Peyer's patch (tissue), 4 donors: ENCODE data around the gene RGL3. TPM values are rescaled to one million over a fixed set of nuclear protein-coding genes. Genes with fewer than 3 reads are reported as not detected.
"Not testable (repeated sequence)": the region's sequence is repeated elsewhere in the genome, so short reads cannot be mapped to it uniquely, and the experiment has no call there.

Experiments
- DNase-seq, 3 donors: peaks; one replicate each; pipeline ENCODE4 v3.0.0-alpha.2; 2017 to 2019
- H3K27ac ChIP-seq, 4 donors: fragments of 200-600 bp; sonication (generic); one replicate each; pipeline ENCODE4 v1.5.1; 2016 to 2019
- H3K27me3 ChIP-seq, 2 donors: fragments of 200-600 bp; sonication (generic); one replicate each; pipeline ENCODE4 v1.5.1; 2019
- H3K36me3 ChIP-seq, 3 donors: fragments of 200-600 bp; sonication (generic); one replicate each; pipeline ENCODE4 v1.5.1; 2016 to 2019
- H3K4me1 ChIP-seq, 4 donors: fragments of 200-600 bp; sonication (generic); one replicate each; pipeline ENCODE4 v1.5.1; 2016 to 2019
- H3K4me3 ChIP-seq, 4 donors: fragments of 200-600 bp; sonication (generic); 1 replicate in 3 of 4; 2 replicates in 1 of 4; pipeline ENCODE4 v1.5.1; 2016 to 2019; ENCODE audit warnings: mild to moderate bottlenecking in 1 of 4
- H3K9me3 ChIP-seq, 4 donors: fragments of 200-600 bp; sonication (generic); one replicate each; pipeline ENCODE4 v1.5.1; 2016 to 2019; ENCODE audit warnings: mild to moderate bottlenecking in 1 of 4
- POLR2A ChIP-seq, 2 donors: fragments of 450-650 bp; IDR thresholded peaks; one replicate each; pipeline ENCODE4 v1.5.1; 2017; ENCODE audit warnings: antibody characterized with exemption in 2 of 2, mild to moderate bottlenecking in 2 of 2, moderate library complexity in 2 of 2
- total RNA-seq, 4 donors: library from RNA; depleted of rRNA; stranded (reverse); fragments of >200 nt; gene quantifications; one replicate each; pipeline ENCODE4 v1.1.0, GENCODE V29; 2016
- TF ChIP-seq, protein P1 (sequence below), 6 experiments: fragments of 450-650 bp in 4 of 6; fragments of 200-600 bp in 2 of 6; sonication (generic) in 1 of 6; IDR thresholded peaks; one replicate each; pipeline ENCODE4 v1.5.1; 2017 to 2019; ENCODE audit warnings: antibody characterized with exemption in 6 of 6, mild to moderate bottlenecking in 3 of 6, moderate library complexity in 1 of 6

Gene RGL3
- total RNA-seq, 4 donors from 2014 or later: 2.5 to 51.2 (median 6.3) TPM

DNA sequence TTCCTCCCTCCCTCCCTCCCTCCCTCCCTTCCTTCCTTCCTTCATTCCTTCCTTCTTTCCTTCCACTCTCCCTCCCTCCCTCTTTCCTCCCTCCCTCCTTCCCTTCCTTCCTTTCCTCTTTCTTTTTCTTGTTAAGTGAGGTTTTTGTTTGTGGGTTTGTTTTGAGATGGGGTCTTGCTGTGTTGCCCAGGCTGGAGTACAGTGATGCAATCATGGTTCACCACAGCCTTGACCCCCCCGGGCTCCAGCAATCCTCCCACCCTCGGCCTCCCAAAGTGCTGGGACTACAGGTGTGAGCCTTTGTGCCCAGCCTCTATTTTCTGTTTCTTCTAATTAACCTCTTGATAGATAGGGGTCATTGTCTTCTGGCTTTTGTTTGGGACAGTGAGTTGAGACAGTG, 42.3 kb upstream of the RGL3 start:
- H3K27ac ChIP-seq: no peak overlapping the region
- H3K36me3 ChIP-seq: no peaks in the 10 kb centered on the region
- no peak overlapping the region for H3K4me3 ChIP-seq
- no peaks in the 10 kb centered on the region for H3K4me1 ChIP-seq
- H3K9me3 ChIP-seq: no peaks in the 10 kb centered on the region
- DNase-seq: no peak
- no peaks in the 10 kb centered on the region for H3K27me3 ChIP-seq
- no peak for TF ChIP-seq POLR2A (IDR thresholded peaks at IDR 0.05)
- TF ChIP-seq, protein P1, sequence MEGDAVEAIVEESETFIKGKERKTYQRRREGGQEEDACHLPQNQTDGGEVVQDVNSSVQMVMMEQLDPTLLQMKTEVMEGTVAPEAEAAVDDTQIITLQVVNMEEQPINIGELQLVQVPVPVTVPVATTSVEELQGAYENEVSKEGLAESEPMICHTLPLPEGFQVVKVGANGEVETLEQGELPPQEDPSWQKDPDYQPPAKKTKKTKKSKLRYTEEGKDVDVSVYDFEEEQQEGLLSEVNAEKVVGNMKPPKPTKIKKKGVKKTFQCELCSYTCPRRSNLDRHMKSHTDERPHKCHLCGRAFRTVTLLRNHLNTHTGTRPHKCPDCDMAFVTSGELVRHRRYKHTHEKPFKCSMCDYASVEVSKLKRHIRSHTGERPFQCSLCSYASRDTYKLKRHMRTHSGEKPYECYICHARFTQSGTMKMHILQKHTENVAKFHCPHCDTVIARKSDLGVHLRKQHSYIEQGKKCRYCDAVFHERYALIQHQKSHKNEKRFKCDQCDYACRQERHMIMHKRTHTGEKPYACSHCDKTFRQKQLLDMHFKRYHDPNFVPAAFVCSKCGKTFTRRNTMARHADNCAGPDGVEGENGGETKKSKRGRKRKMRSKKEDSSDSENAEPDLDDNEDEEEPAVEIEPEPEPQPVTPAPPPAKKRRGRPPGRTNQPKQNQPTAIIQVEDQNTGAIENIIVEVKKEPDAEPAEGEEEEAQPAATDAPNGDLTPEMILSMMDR (IDR thresholded peaks at IDR 0.05): no peak

GRCh38 chr19:11460207-11460606, 41.1 kb upstream of the RGL3 start:
- no peaks in the 10 kb centered on the region for H3K4me1 ChIP-seq
- H3K27ac ChIP-seq: no peak overlapping the region
- no peak overlapping the region for H3K4me3 ChIP-seq
- no peaks in the 10 kb centered on the region for H3K36me3 ChIP-seq
- H3K9me3 ChIP-seq: no peaks in the 10 kb centered on the region
- no peaks in the 10 kb centered on the region for H3K27me3 ChIP-seq
- no peak for DNase-seq
- TF ChIP-seq POLR2A (IDR thresholded peaks at IDR 0.05): no peak
- TF ChIP-seq, protein P1 (IDR thresholded peaks at IDR 0.05): peak in 1 of 6 experiments; percentile 15

DNA sequence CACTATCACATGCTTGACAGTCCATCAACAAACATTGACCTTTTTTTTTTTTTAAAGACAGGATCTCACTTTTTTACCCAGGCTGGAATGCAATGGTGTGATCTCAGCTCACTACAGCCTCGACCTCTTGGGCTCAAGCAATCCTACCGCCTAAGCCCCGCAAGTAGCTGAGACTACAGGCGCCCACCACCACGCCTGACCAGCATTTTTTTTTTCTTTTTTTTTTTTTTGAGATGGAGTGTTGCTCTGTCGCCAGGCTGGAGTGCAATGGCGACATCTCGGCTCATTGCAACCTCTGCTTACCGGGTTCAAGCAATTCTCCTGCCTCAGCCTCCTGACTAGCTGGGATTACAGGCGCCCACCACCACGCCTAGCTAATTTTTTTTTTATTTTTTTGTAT, 39.8 kb upstream of the RGL3 start:
- not testable (repeated sequence) for H3K4me1 ChIP-seq, H3K27ac ChIP-seq, H3K4me3 ChIP-seq, H3K9me3 ChIP-seq, DNase-seq, H3K36me3 ChIP-seq, H3K27me3 ChIP-seq

DNA sequence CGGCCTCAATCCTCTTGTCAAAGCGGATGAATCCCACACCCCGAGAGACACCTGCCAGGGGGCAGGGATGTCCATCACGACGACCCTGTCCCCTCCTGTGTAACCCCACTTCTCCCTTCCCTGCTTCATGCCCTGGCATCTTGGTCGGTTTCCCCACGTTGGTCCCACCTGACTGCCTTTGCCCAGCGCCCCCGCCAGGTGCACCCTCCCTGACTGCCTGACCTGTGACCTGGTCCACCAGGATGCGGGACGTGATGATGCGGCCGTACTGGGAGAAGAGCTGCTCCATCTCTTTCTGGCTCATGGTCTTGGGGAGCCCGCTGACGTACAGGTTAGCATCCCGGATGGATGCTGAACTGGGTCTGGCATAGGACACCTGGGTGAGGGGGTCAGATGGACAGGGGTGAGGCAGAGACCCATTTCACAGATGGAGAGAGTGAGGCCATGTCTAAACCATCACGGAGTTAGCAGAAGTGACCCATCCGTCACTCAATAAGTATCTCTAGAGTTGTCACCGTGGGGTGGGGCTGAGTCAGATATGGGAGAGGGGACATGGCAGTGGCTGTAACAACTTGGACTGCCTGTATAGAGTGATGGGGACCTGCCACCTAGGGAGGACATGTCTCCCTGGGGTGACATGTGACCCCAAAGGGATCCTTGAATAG, 39.3 kb upstream of the RGL3 start:
- no peak for TF ChIP-seq POLR2A (IDR thresholded peaks at IDR 0.05)
- TF ChIP-seq, protein P1 (IDR thresholded peaks at IDR 0.05): no peak
- Histone ChIP-seq H3K4me3 (no peak overlapping the region), H3K4me1 (no peaks in the 10 kb centered on the region), H3K36me3 (no peaks in the 10 kb centered on the region), H3K27me3 (no peaks in the 10 kb centered on the region), H3K9me3 (no peaks in the 10 kb centered on the region), H3K27ac (no peak overlapping the region)
- no peak for DNase-seq

DNA sequence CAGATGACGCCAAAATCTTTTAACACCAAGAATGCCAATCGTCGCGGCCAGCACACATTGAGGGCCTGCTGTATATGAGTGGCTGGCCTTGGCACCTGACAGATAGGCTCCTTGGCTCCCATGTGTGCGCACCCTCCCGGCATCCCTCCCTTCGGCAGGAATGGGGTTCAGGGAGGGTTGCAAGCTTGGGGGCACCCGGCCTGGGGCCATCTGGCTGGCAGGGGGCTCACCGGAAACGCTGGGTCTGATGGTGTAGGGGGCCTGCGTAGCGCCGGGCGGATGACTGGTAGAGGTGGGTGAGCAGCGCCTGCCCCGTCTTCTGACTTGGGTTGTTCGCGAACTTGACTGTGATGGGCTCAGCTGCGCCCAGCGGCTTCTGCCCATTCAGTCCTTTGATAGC, 38.7 kb upstream of the RGL3 start:
- no peak overlapping the region for H3K4me3 ChIP-seq
- H3K4me1 ChIP-seq: no peaks in the 10 kb centered on the region
- DNase-seq: no peak
- H3K27me3 ChIP-seq: no peaks in the 10 kb centered on the region
- no peaks in the 10 kb centered on the region for H3K36me3 ChIP-seq
- TF ChIP-seq, protein P1 (IDR thresholded peaks at IDR 0.05): no peak
- no peak for TF ChIP-seq POLR2A (IDR thresholded peaks at IDR 0.05)
- no peaks in the 10 kb centered on the region for H3K9me3 ChIP-seq
- no peak overlapping the region for H3K27ac ChIP-seq

- H3K4me3 ChIP-seq: no peak overlapping the region
- no peaks in the 10 kb centered on the region for H3K4me1 ChIP-seq
- no peaks in the 10 kb centered on the region for H3K9me3 ChIP-seq
- DNase-seq: no peak
- no peaks in the 10 kb centered on the region for H3K27me3 ChIP-seq
- TF ChIP-seq, protein P1 (IDR thresholded peaks at IDR 0.05): no peak
- TF ChIP-seq POLR2A (IDR thresholded peaks at IDR 0.05): no peak
- no peak overlapping the region for H3K27ac ChIP-seq
- H3K36me3 ChIP-seq: no peaks in the 10 kb centered on the region
These were observed 38.0 kb upstream of the RGL3 start for GRCh38 chr19:11457115-11457514.
